Inflammatory macrophage treated with lipopolysaccharide for 4 hours (primary cell): Measurements from ENCODE around the gene ITGA2.
A peak's percentile ranks its signal among the peaks of the same experiment; 100 is the strongest.

Experiments used
- DNase-seq: peaks from one replicate; pipeline ENCODE4 v3.0.0-alpha.2; 2020

The ITGA2 gene

GRCh38 chr5:52989781-52990527 lies 802 bp downstream of the ITGA2 start:
- peak; percentile 14 for DNase-seq

- DNase-seq: no peak
Measured at GRCh38 chr5:52990528-52990925, 1.4 kb downstream of the ITGA2 start.

- no peak for DNase-seq
Measured at GRCh38 chr5:52993367-52993766, 4.2 kb downstream of the ITGA2 start.

- DNase-seq: no peak
Measured at GRCh38 chr5:52994266-52994665, 5.1 kb downstream of the ITGA2 start.

GRCh38 chr5:52995095-52995494 lies 5.9 kb downstream of the ITGA2 start:
- no peak for DNase-seq

GRCh38 chr5:52995914-52996313 lies 6.8 kb downstream of the ITGA2 start:
- DNase-seq: no peak

- DNase-seq: no peak
Measured at GRCh38 chr5:52996979-52997378, 7.8 kb downstream of the ITGA2 start.

GRCh38 chr5:52997424-52997823 lies 8.3 kb downstream of the ITGA2 start:
- DNase-seq: no peak

- no peak for DNase-seq
Measured at GRCh38 chr5:52998552-52999313, 9.6 kb downstream of the ITGA2 start.

GRCh38 chr5:52999344-52999949 lies 10.3 kb downstream of the ITGA2 start:
- no peak for DNase-seq

- no peak for DNase-seq
Measured at GRCh38 chr5:53001541-53001940, 12.4 kb downstream of the ITGA2 start.

GRCh38 chr5:53002491-53002890 lies 13.3 kb downstream of the ITGA2 start:
- no peak for DNase-seq

- no peak for DNase-seq
Measured at GRCh38 chr5:53003144-53003543, 14.0 kb downstream of the ITGA2 start.

GRCh38 chr5:53006911-53007890 lies 18.0 kb downstream of the ITGA2 start:
- DNase-seq: peak; percentile 34

GRCh38 chr5:53008751-53009150 lies 19.6 kb downstream of the ITGA2 start:
- DNase-seq: peak; percentile 81

GRCh38 chr5:53009816-53010215 lies 20.7 kb downstream of the ITGA2 start:
- DNase-seq: no peak

- DNase-seq: no peak
Measured at GRCh38 chr5:53010814-53011213, 21.7 kb downstream of the ITGA2 start.

- DNase-seq: no peak
Measured at GRCh38 chr5:53011233-53011632, 22.1 kb downstream of the ITGA2 start.

- no peak for DNase-seq
Measured at GRCh38 chr5:53013857-53014256, 24.7 kb downstream of the ITGA2 start.

- DNase-seq: no peak
Measured at GRCh38 chr5:53017383-53017782, 28.2 kb downstream of the ITGA2 start.

GRCh38 chr5:53017794-53018391 lies 28.7 kb downstream of the ITGA2 start:
- DNase-seq: no peak

- DNase-seq: peak; percentile 29
Measured at GRCh38 chr5:53019320-53019719, 30.2 kb downstream of the ITGA2 start.
